ENCODE results near the gene RRBP1.
A peak's percentile ranks its signal among the peaks of the same experiment; 100 is the strongest.

The RRBP1 gene

GRCh38 chr20:17625246-17626051, 56.6 kb downstream of the RRBP1 start:
- no peaks in the 10 kb centered on the region for H3K27me3 ChIP-seq
- no peaks in the 10 kb centered on the region for H3K9me3 ChIP-seq
- intact Hi-C loops (cut with DNase I; ENCODE audit: low total_unique reads): no loop called here
- peak; percentile 19 to 64 for DNase-seq
- H3K36me3 ChIP-seq: peaks cover 48 to 100% (median 92%) of the 10 kb centered on the region in 3 donors
- no peak overlapping the region for H3K4me3 ChIP-seq
- no peak for TF ChIP-seq CTCF (IDR thresholded peaks at IDR 0.05)
- no peaks in the 10 kb centered on the region for H3K4me1 ChIP-seq
- H3K27ac ChIP-seq: no peak overlapping the region

GRCh38 chr20:17624551-17625245, 57.3 kb downstream of the RRBP1 start:
- Histone ChIP-seq H3K4me1 (no peaks in the 10 kb centered on the region), H3K36me3 (peaks cover 51 to 100% (median 92%) of the 10 kb centered on the region in 3 donors), H3K27ac (no peak overlapping the region), H3K9me3 (no peaks in the 10 kb centered on the region), H3K27me3 (no peaks in the 10 kb centered on the region), H3K4me3 (no peak overlapping the region)
- DNase-seq: peak; percentile 16 to 64
- TF ChIP-seq CTCF (IDR thresholded peaks at IDR 0.05): no peak
- intact Hi-C loops (cut with DNase I; ENCODE audit: low total_unique reads): no loop called here

- H3K9me3 ChIP-seq: no peaks in the 10 kb centered on the region
- no peaks in the 10 kb centered on the region for H3K27me3 ChIP-seq
- TF ChIP-seq CTCF (IDR thresholded peaks at IDR 0.05): no peak
- H3K27ac ChIP-seq: no peak overlapping the region
- peaks cover 57 to 100% (median 92%) of the 10 kb centered on the region in 3 donors for H3K36me3 ChIP-seq
- DNase-seq: peak; percentile 14 to 59
- H3K4me3 ChIP-seq: no peak overlapping the region
- no peaks in the 10 kb centered on the region for H3K4me1 ChIP-seq
- intact Hi-C loops (cut with DNase I; ENCODE audit: low total_unique reads): no loop called here
Measured at GRCh38 chr20:17624070-17624469, 58.0 kb downstream of the RRBP1 start.

- Histone ChIP-seq H3K4me1 (peaks cover 0 to under 1% (median 0%) of the 10 kb centered on the region in 4 donors), H3K27ac (no peak overlapping the region), H3K9me3 (no peaks in the 10 kb centered on the region), H3K4me3 (no peak overlapping the region), H3K36me3 (peaks cover 57 to 100% (median 95%) of the 10 kb centered on the region in 3 donors), H3K27me3 (no peaks in the 10 kb centered on the region)
- no peak for TF ChIP-seq CTCF (IDR thresholded peaks at IDR 0.05)
- intact Hi-C loops (cut with DNase I; ENCODE audit: low total_unique reads): no loop called here
- DNase-seq: peak; percentile 19 to 61
Measured at GRCh38 chr20:17622851-17623508, 59.1 kb downstream of the RRBP1 start.

GRCh38 chr20:17622086-17622850, 59.8 kb downstream of the RRBP1 start:
- no peak for TF ChIP-seq CTCF (IDR thresholded peaks at IDR 0.05)
- DNase-seq: peak; percentile 9 to 56
- Histone ChIP-seq H3K36me3 (peaks cover 54 to 94% (median 92%) of the 10 kb centered on the region in 3 donors), H3K4me3 (no peak overlapping the region), H3K4me1 (peaks cover 0 to 8% (median 3%) of the 10 kb centered on the region in 4 donors), H3K27me3 (no peaks in the 10 kb centered on the region), H3K9me3 (no peaks in the 10 kb centered on the region), H3K27ac (no peak overlapping the region)
- intact Hi-C loops (cut with DNase I; ENCODE audit: low total_unique reads): no loop called here

Measured in tibial artery (tissue), 4 donors.